CD8-positive, alpha-beta memory T cell (primary cell): ENCODE results near the gene KIF11. TPM values are rescaled to one million over a fixed set of nuclear protein-coding genes. Genes with fewer than 3 reads are reported as not detected.

Source experiments
- CTCF ChIA-PET: fragments of 350-600 bp; sonication (Branson Sonifier 250); formaldehyde crosslinking; loops from one replicate; lab custom pipeline; 2021; ENCODE audit warnings: antibody characterized with exemption; lab: Charles Lee
- POLR2A ChIA-PET: fragments of 350-600 bp; sonication (Branson Sonifier 250); formaldehyde crosslinking; loops from one replicate; lab custom pipeline; 2021; ENCODE audit warnings: antibody characterized with exemption; lab: Charles Lee
- DNase-seq, 5 donors: peaks; one replicate each; pipeline versions ENCODE4 v3.0.0 to v3.0.0-alpha.2; 2020 to 2022; ENCODE audit warnings: mixed read lengths in 1 of 5
- H3K27ac ChIP-seq: one replicate; pipeline ENCODE4 v1.7.0; 2013; ENCODE audit warnings: low read depth, mild to moderate bottlenecking, low read length, moderate library complexity
- H3K27me3 ChIP-seq: 2 replicates; pipeline ENCODE4 v1.7.0; 2013; ENCODE audit warnings: low read length, mild to moderate bottlenecking; ENCODE audit not compliant: insufficient read depth, poor library complexity, severe bottlenecking
- H3K36me3 ChIP-seq: 2 replicates; pipeline ENCODE4 v1.7.0; 2013; ENCODE audit warnings: mild to moderate bottlenecking, low read length, moderate library complexity; ENCODE audit not compliant: insufficient read depth
- H3K4me1 ChIP-seq: 2 replicates; pipeline ENCODE4 v1.7.0; 2013; ENCODE audit warnings: mild to moderate bottlenecking, low read length, moderate library complexity; ENCODE audit not compliant: insufficient read depth
- H3K4me3 ChIP-seq: 2 replicates; pipeline ENCODE4 v1.7.0; 2013; ENCODE audit warnings: mild to moderate bottlenecking, low read length
- H3K9me3 ChIP-seq: 2 replicates; pipeline ENCODE4 v1.7.0; 2013; ENCODE audit warnings: mild to moderate bottlenecking, low read length
- H3K27ac Mint-ChIP-seq, 8 donors: one replicate each; pipeline ENCODE4 v1.8.0; 2020 to 2021; ENCODE audit warnings: mixed read lengths in 8 of 8, mild to moderate bottlenecking in 6 of 8, inconsistent platforms in 3 of 8, moderate library complexity in 3 of 8
- H3K27me3 Mint-ChIP-seq, 2 donors: one replicate each; pipeline ENCODE4 v1.8.0; 2020 to 2021; ENCODE audit warnings: mixed read lengths in 2 of 2, mild to moderate bottlenecking in 1 of 2, moderate library complexity in 1 of 2
- H3K36me3 Mint-ChIP-seq, 3 donors: one replicate each; pipeline ENCODE4 v1.8.0; 2020 to 2021; ENCODE audit warnings: mixed read lengths in 3 of 3, inconsistent platforms in 1 of 3, mild to moderate bottlenecking in 1 of 3
- H3K4me1 Mint-ChIP-seq, 3 donors: one replicate each; pipeline ENCODE4 v1.8.0; 2020 to 2021; ENCODE audit warnings: mixed read lengths in 3 of 3, inconsistent platforms in 1 of 3, mild to moderate bottlenecking in 1 of 3
- H3K4me3 Mint-ChIP-seq, 7 donors: one replicate each; pipeline ENCODE4 v1.8.0; 2020 to 2021; ENCODE audit warnings: mixed read lengths in 7 of 7, mild to moderate bottlenecking in 6 of 7, moderate library complexity in 4 of 7, inconsistent platforms in 2 of 7
- H3K9me3 Mint-ChIP-seq, 5 donors: one replicate each; pipeline ENCODE4 v1.8.0; 2020 to 2022; ENCODE audit warnings: mixed read lengths in 5 of 5, mild to moderate bottlenecking in 3 of 5, moderate library complexity in 2 of 5, inconsistent platforms in 1 of 5
- polyA plus RNA-seq: library from polyadenylated mRNA; unstranded; fragments of 300-500 nt; fragmentation: Illumina TruSeq; gene quantifications from one replicate; pipeline ENCODE4 v1.2.3, GENCODE V29; 2021
- total RNA-seq, 2 experiments: library from RNA; stranded (reverse); gene quantifications; one replicate each; pipeline ENCODE4 v1.2.3, GENCODE V29; 2021

The KIF11 gene
- total RNA-seq (10 to 100 TPM; 36.2 to 37.1 TPM), polyA plus RNA-seq (1.0 TPM)

GRCh38 chr10:92592761-92593618 is at the start of gene KIF11:
KIF11 (plus strand) TSS chr10:92593130; CDS start chr10:92593376, 246 bp downstream.
- Mint-ChIP-seq H3K27ac (peak within 1 kb of the TSS; percentile 97 to 100 (median 99)), H3K27me3 (no peaks in the 10 kb centered on the region), H3K4me3 (peak within 1 kb of the TSS; percentile 96 to 99 (median 97)), H3K9me3 (no peaks in the 10 kb centered on the region), H3K4me1 (peaks cover 39 to 62% (median 52%) of the 10 kb centered on the region in 3 donors), H3K36me3 (peaks cover 0 to 10% (median 0%) of the 10 kb centered on the region in 3 donors)
- no peaks in the 10 kb centered on the region for H3K36me3 ChIP-seq
- peak; percentile 93 to 97 (median 95) for DNase-seq
- peaks cover 13% of the 10 kb centered on the region for H3K4me1 ChIP-seq
- peak within 1 kb of the TSS; percentile 61 for H3K4me3 ChIP-seq
- no peaks in the 10 kb centered on the region for H3K27me3 ChIP-seq
- H3K9me3 ChIP-seq = no peaks in the 10 kb centered on the region
- ChIA-PET POLR2A (interaction anchor here (0.5 to 3.4 kb wide), 3 partner anchors 9 to 19 kb away, joined by 3 to 46 read pairs (median 3); partner anchors contain the start of gene IDE), CTCF (interaction anchor here (1.3 to 3.5 kb wide), 2 partner anchors 19 to 302 kb away, joined by 3 to 47 read pairs; partner anchors contain the start of genes CPEB3, IDE and MARCHF5)
- H3K27ac ChIP-seq = peak within 1 kb of the TSS; percentile 87

GRCh38 chr10:92544296-92544695 is 48.6 kb upstream of the KIF11 start:
- Mint-ChIP-seq H3K27ac (peak overlapping the region in 1 of 8 donors; percentile 71), H3K27me3 (no peaks in the 10 kb centered on the region), H3K4me3 (no peak overlapping the region), H3K4me1 (peaks cover 28 to 58% (median 54%) of the 10 kb centered on the region in 3 donors), H3K36me3 (peaks cover 2 to 26% (median 7%) of the 10 kb centered on the region in 3 donors), H3K9me3 (no peaks in the 10 kb centered on the region)
- no peak overlapping the region for H3K4me3 ChIP-seq
- CTCF ChIA-PET = interaction anchor here (1.6 kb wide), 1 partner anchor 30 kb away, joined by 7 read pairs; the partner anchor contains the start of gene IDE
- no peaks in the 10 kb centered on the region for H3K9me3 ChIP-seq
- H3K27ac ChIP-seq = no peak overlapping the region
- H3K27me3 ChIP-seq = no peaks in the 10 kb centered on the region
- DNase-seq = no peak
- POLR2A ChIA-PET = no interaction called here
- H3K4me1 ChIP-seq = peaks cover 9% of the 10 kb centered on the region
- H3K36me3 ChIP-seq = peaks cover 4% of the 10 kb centered on the region

- no peak for DNase-seq
- no peaks in the 10 kb centered on the region for H3K9me3 ChIP-seq
- POLR2A ChIA-PET = no interaction called here
These were observed 47.4 kb upstream of the KIF11 start for GRCh38 chr10:92545556-92545955.

GRCh38 chr10:92547676-92548075 is 45.3 kb upstream of the KIF11 start:
- POLR2A ChIA-PET = no interaction called here
- Histone ChIP-seq H3K27me3 (no peaks in the 10 kb centered on the region), H3K27ac (no peak overlapping the region), H3K4me1 (peaks cover 9% of the 10 kb centered on the region), H3K4me3 (no peak overlapping the region), H3K9me3 (no peaks in the 10 kb centered on the region), H3K36me3 (peaks cover 4% of the 10 kb centered on the region)
- Mint-ChIP-seq H3K4me3 (no peak overlapping the region), H3K36me3 (peaks cover 14 to 39% (median 15%) of the 10 kb centered on the region in 3 donors), H3K4me1 (peaks cover 27 to 58% (median 48%) of the 10 kb centered on the region in 3 donors), H3K9me3 (no peaks in the 10 kb centered on the region), H3K27me3 (no peaks in the 10 kb centered on the region), H3K27ac (no peak overlapping the region)
- no peak for DNase-seq
- CTCF ChIA-PET = no interaction called here

More at GRCh38 chr10:92545556-92545955, 47.4 kb upstream of the KIF11 start:
- Mint-ChIP-seq H3K9me3 (no peaks in the 10 kb centered on the region), H3K4me1 (peaks cover 30 to 57% (median 56%) of the 10 kb centered on the region in 3 donors), H3K27ac (no peak overlapping the region), H3K4me3 (no peak overlapping the region), H3K27me3 (no peaks in the 10 kb centered on the region), H3K36me3 (peaks cover 4 to 27% (median 7%) of the 10 kb centered on the region in 3 donors)
- peaks cover 9% of the 10 kb centered on the region for H3K4me1 ChIP-seq
- H3K4me3 ChIP-seq = no peak overlapping the region
- no peaks in the 10 kb centered on the region for H3K27me3 ChIP-seq
- no peak overlapping the region for H3K27ac ChIP-seq
- peaks cover 4% of the 10 kb centered on the region for H3K36me3 ChIP-seq
- CTCF ChIA-PET = no interaction called here

GRCh38 chr10:92550924-92551323 is 42.0 kb upstream of the KIF11 start:
- Histone ChIP-seq H3K36me3 (peaks cover 8% of the 10 kb centered on the region), H3K27ac (no peak overlapping the region), H3K4me1 (no peaks in the 10 kb centered on the region), H3K4me3 (no peak overlapping the region), H3K9me3 (no peaks in the 10 kb centered on the region), H3K27me3 (no peaks in the 10 kb centered on the region)
- peaks cover 10 to 28% (median 17%) of the 10 kb centered on the region in 3 donors for H3K4me1 Mint-ChIP-seq
- H3K27me3 Mint-ChIP-seq = no peaks in the 10 kb centered on the region
- POLR2A ChIA-PET = no interaction called here
- CTCF ChIA-PET = no interaction called here
- H3K36me3 Mint-ChIP-seq = peaks cover 32 to 57% (median 39%) of the 10 kb centered on the region in 3 donors
- DNase-seq = no peak
- H3K4me3 Mint-ChIP-seq = no peak overlapping the region
- H3K27ac Mint-ChIP-seq = no peak overlapping the region
- H3K9me3 Mint-ChIP-seq = peaks cover 8 to 14% (median 13%) of the 10 kb centered on the region in 5 donors

- CTCF ChIA-PET = no interaction called here
These were observed 40.6 kb upstream of the KIF11 start for GRCh38 chr10:92552310-92552709.

GRCh38 chr10:92553959-92554358 is 39.0 kb upstream of the KIF11 start:
- no peaks in the 10 kb centered on the region for H3K9me3 ChIP-seq
- Mint-ChIP-seq H3K4me1 (peaks cover 6 to 15% (median 13%) of the 10 kb centered on the region in 3 donors), H3K36me3 (peaks cover 32 to 61% (median 40%) of the 10 kb centered on the region in 3 donors), H3K27ac (no peak overlapping the region), H3K4me3 (no peak overlapping the region), H3K27me3 (no peaks in the 10 kb centered on the region), H3K9me3 (peaks cover 8 to 14% (median 13%) of the 10 kb centered on the region in 5 donors)
- no peaks in the 10 kb centered on the region for H3K27me3 ChIP-seq
- DNase-seq = no peak
- no peaks in the 10 kb centered on the region for H3K4me1 ChIP-seq
- H3K27ac ChIP-seq = no peak overlapping the region
- H3K4me3 ChIP-seq = no peak overlapping the region
- POLR2A ChIA-PET = no interaction called here
- CTCF ChIA-PET = no interaction called here
- peaks cover 3% of the 10 kb centered on the region for H3K36me3 ChIP-seq

More at GRCh38 chr10:92552310-92552709, 40.6 kb upstream of the KIF11 start:
- H3K9me3 ChIP-seq = no peaks in the 10 kb centered on the region
- no peaks in the 10 kb centered on the region for H3K27me3 Mint-ChIP-seq
- POLR2A ChIA-PET = no interaction called here
- H3K4me3 Mint-ChIP-seq = no peak overlapping the region
- no peaks in the 10 kb centered on the region for H3K4me1 ChIP-seq
- H3K4me1 Mint-ChIP-seq = peaks cover 6 to 21% (median 13%) of the 10 kb centered on the region in 3 donors
- no peak overlapping the region for H3K27ac Mint-ChIP-seq
- no peak overlapping the region for H3K27ac ChIP-seq
- DNase-seq = no peak
- H3K36me3 ChIP-seq = peaks cover 8% of the 10 kb centered on the region
- no peak overlapping the region for H3K4me3 ChIP-seq
- H3K9me3 Mint-ChIP-seq = peaks cover 8 to 14% (median 13%) of the 10 kb centered on the region in 5 donors
- peaks cover 30 to 59% (median 39%) of the 10 kb centered on the region in 3 donors for H3K36me3 Mint-ChIP-seq
- H3K27me3 ChIP-seq = no peaks in the 10 kb centered on the region

- peaks cover 9 to 19% (median 15%) of the 10 kb centered on the region in 3 donors for H3K4me1 Mint-ChIP-seq
- ChIA-PET CTCF (no interaction called here), POLR2A (no interaction called here)
- H3K27me3 Mint-ChIP-seq = no peaks in the 10 kb centered on the region
- peaks cover 3% of the 10 kb centered on the region for H3K36me3 ChIP-seq
- H3K9me3 ChIP-seq = no peaks in the 10 kb centered on the region
- H3K27ac ChIP-seq = no peak overlapping the region
- H3K27me3 ChIP-seq = no peaks in the 10 kb centered on the region
- no peaks in the 10 kb centered on the region for H3K4me1 ChIP-seq
- H3K36me3 Mint-ChIP-seq = peaks cover 28 to 63% (median 33%) of the 10 kb centered on the region in 3 donors
- H3K4me3 ChIP-seq = no peak overlapping the region
- peaks cover under 1 to 6% (median 5%) of the 10 kb centered on the region in 5 donors for H3K9me3 Mint-ChIP-seq
- H3K27ac Mint-ChIP-seq = peak overlapping the region in 1 of 8 donors; percentile 40
- H3K4me3 Mint-ChIP-seq = no peak overlapping the region
- DNase-seq = no peak
These were observed 33.9 kb upstream of the KIF11 start for GRCh38 chr10:92559046-92559445.
